WTC11 (cell line): ENCODE data around the gene MUSTN1.

Source experiments
- CBFB ChIP-seq: sonication (generic); formaldehyde crosslinking; IDR thresholded peaks from 2 replicates; pipeline ENCODE4 v1.8.1; 2022; ENCODE audit warnings: mild to moderate bottlenecking, low read depth, missing genetic modification reagents
- GTF2I ChIP-seq: fragments of 250-450 bp; sonication (Bioruptor Pico); conservative IDR thresholded peaks from 2 replicates; pipeline ENCODE4 v1.4.0; 2021; ENCODE audit warnings: mild to moderate bottlenecking
- HMGA2 ChIP-seq: fragments of 250-450 bp; sonication (Bioruptor Pico); IDR thresholded peaks from 2 replicates; pipeline ENCODE4 v1.4.0; 2021; ENCODE audit warnings: mild to moderate bottlenecking, moderate library complexity
- IRF2 ChIP-seq: sonication (generic); formaldehyde crosslinking; IDR thresholded peaks from 2 replicates; pipeline ENCODE4 v1.8.0; 2022; ENCODE audit warnings: low read depth, missing genetic modification reagents, borderline replicate concordance
- NR3C1 ChIP-seq: sonication (generic); formaldehyde crosslinking; conservative IDR thresholded peaks from 2 replicates; pipeline ENCODE4 v1.8.1; 2023; ENCODE audit warnings: low read depth, mild to moderate bottlenecking, missing genetic modification reagents
- SMAD4 ChIP-seq: sonication (generic); formaldehyde crosslinking; IDR thresholded peaks from 2 replicates; pipeline ENCODE4 v1.8.0; 2022; ENCODE audit warnings: mild to moderate bottlenecking, missing genetic modification reagents
- TP53 ChIP-seq: sonication (generic); formaldehyde crosslinking; IDR thresholded peaks from 2 replicates; pipeline ENCODE4 v1.8.1; 2023; ENCODE audit warnings: mild to moderate bottlenecking, missing genetic modification reagents
- TF ChIP-seq, protein P1 (sequence below): fragments of 200-600 bp; IDR thresholded peaks from 2 replicates; pipeline ENCODE4 v1.8.0; 2022; ENCODE audit warnings: antibody characterized with exemption
- TF ChIP-seq, protein P2 (sequence below): sonication (generic); formaldehyde crosslinking; IDR thresholded peaks from 2 replicates; pipeline ENCODE4 v1.8.1; 2023; ENCODE audit warnings: mild to moderate bottlenecking, missing genetic modification reagents, moderate library complexity

- no peak for TF ChIP-seq GTF2I (CRISPR knock-in tag)
- TF ChIP-seq, protein P1, sequence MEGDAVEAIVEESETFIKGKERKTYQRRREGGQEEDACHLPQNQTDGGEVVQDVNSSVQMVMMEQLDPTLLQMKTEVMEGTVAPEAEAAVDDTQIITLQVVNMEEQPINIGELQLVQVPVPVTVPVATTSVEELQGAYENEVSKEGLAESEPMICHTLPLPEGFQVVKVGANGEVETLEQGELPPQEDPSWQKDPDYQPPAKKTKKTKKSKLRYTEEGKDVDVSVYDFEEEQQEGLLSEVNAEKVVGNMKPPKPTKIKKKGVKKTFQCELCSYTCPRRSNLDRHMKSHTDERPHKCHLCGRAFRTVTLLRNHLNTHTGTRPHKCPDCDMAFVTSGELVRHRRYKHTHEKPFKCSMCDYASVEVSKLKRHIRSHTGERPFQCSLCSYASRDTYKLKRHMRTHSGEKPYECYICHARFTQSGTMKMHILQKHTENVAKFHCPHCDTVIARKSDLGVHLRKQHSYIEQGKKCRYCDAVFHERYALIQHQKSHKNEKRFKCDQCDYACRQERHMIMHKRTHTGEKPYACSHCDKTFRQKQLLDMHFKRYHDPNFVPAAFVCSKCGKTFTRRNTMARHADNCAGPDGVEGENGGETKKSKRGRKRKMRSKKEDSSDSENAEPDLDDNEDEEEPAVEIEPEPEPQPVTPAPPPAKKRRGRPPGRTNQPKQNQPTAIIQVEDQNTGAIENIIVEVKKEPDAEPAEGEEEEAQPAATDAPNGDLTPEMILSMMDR, result no peak
- TF ChIP-seq, protein P2, sequence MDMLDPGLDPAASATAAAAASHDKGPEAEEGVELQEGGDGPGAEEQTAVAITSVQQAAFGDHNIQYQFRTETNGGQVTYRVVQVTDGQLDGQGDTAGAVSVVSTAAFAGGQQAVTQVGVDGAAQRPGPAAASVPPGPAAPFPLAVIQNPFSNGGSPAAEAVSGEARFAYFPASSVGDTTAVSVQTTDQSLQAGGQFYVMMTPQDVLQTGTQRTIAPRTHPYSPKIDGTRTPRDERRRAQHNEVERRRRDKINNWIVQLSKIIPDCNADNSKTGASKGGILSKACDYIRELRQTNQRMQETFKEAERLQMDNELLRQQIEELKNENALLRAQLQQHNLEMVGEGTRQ (CRISPR knock-in tag), result no peak
- TF ChIP-seq HMGA2 (CRISPR knock-in tag), result no peak
- no peak for TF ChIP-seq SMAD4 (CRISPR knock-in tag)
- no peak for TF ChIP-seq TP53 (CRISPR knock-in tag)
- no peak for TF ChIP-seq NR3C1 (CRISPR knock-in tag)
- no peak for TF ChIP-seq IRF2 (CRISPR knock-in tag)
- no peak for TF ChIP-seq CBFB
Measured at GRCh38 chr3:52783211-52783555, 51.6 kb downstream of the MUSTN1 start.
